ENCODE data around the gene AGPAT2.
A peak's percentile ranks its signal among the peaks of the same experiment; 100 is the strongest.

The AGPAT2 gene

GRCh38 chr9:136672431-136673087, 14.7 kb downstream of the AGPAT2 start:
- DNase-seq = no peak

GRCh38 chr9:136671646-136672430, 15.4 kb downstream of the AGPAT2 start:
- peak; percentile 41 for DNase-seq

- no peak for DNase-seq
Measured at GRCh38 chr9:136671254-136671614, 16.0 kb downstream of the AGPAT2 start.

GRCh38 chr9:136670576-136671253, 16.5 kb downstream of the AGPAT2 start:
- DNase-seq = no peak

GRCh38 chr9:136669791-136670464, 17.3 kb downstream of the AGPAT2 start:
- no peak for DNase-seq

- DNase-seq = no peak
Measured at GRCh38 chr9:136668983-136669790, 18.1 kb downstream of the AGPAT2 start.

GRCh38 chr9:136667940-136668760, 19.1 kb downstream of the AGPAT2 start:
- no peak for DNase-seq

- DNase-seq = no peak
Measured at GRCh38 chr9:136667214-136667939, 19.9 kb downstream of the AGPAT2 start.

GRCh38 chr9:136666372-136667213, 20.7 kb downstream of the AGPAT2 start:
- no peak for DNase-seq

GRCh38 chr9:136665704-136666371, 21.4 kb downstream of the AGPAT2 start:
- peak; percentile 24 for DNase-seq

GRCh38 chr9:136665111-136665703, 22.1 kb downstream of the AGPAT2 start:
- no peak for DNase-seq

GRCh38 chr9:136664000-136664915, 23.0 kb downstream of the AGPAT2 start:
- no peak for DNase-seq

- no peak for DNase-seq
Measured at GRCh38 chr9:136662656-136663581, 24.3 kb downstream of the AGPAT2 start, which contains the start of gene EGFL7. Gene EGFL7 (plus strand): TSS chr9:136662916. CDS start chr9:136668283, 5,367 bp downstream.

GRCh38 chr9:136662326-136662655, 25.0 kb downstream of the AGPAT2 start:
- no peak for DNase-seq

- DNase-seq = no peak
Measured at GRCh38 chr9:136661641-136662325, 25.5 kb downstream of the AGPAT2 start.

- DNase-seq = no peak
Measured at GRCh38 chr9:136660971-136661550, 26.2 kb downstream of the AGPAT2 start.

Measured in CD4-positive, alpha-beta T cell treated with Interleukin-10 for 1 hour (primary cell).